ENCODE data around the gene CEP41. TPM values are rescaled to one million over a fixed set of nuclear protein-coding genes. Genes with fewer than 3 reads are reported as not detected.

CEP41 gene
- total and polyA plus RNA-seq, 10 of the 15 experiments (the other 5 are each of a cell fraction or from before 2014, with no cell fraction given) = 11.4 to 43.0 (median 24.7) TPM

DNA sequence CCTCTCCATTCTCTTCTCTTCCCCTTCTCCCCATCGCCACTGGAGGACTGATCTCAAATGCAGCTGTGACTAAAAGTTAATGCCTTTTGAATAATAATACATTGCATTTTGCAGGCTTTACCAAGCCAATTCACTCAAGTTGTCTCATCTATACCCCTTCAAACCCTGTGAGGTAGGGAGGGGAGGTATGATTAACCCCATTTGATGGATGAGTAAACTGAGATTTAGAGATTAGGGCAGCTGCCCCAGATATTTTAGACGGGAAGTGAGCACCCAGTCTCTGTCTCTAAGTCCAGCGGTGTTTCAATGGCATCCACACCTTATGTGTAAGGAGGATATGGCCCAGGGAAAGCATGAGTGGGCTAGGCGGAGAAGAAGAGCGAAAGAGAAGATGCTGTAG, 95.1 kb downstream of the CEP41 start:
- no peak overlapping the region for H3K4me3 ChIP-seq
- H3K9me3 ChIP-seq (replicated peaks; ENCODE audit: control insufficient read depth, insufficient read depth, low read length) = no peaks in the 10 kb centered on the region
- H3K27ac ChIP-seq (ENCODE audit: control insufficient read depth, insufficient read depth) = no peak overlapping the region
- DNase-seq (ENCODE audit: low read depth, low spot score) (no peak), ATAC-seq (no peak), FAIRE-seq (no peak)
- ChIA-PET POLR2A (interaction anchor here (1.1 kb wide), 1 partner anchor 10 kb away, joined by 3 read pairs; no protein-coding TSS in a partner anchor), SMC1A (ENCODE audit: uncharacterized antibody, unreplicated experiment) (interaction anchor here (0.7 kb wide), 1 partner anchor 102 kb away, joined by 3 read pairs; no protein-coding TSS in a partner anchor), CTCF (interaction anchor here (0.9 to 1.0 kb wide), 2 partner anchors 11 to 173 kb away, joined by 3 read pairs; no protein-coding TSS in a partner anchor), RAD21 (ENCODE audit: unreplicated experiment) (no interaction called here)
- H3K9ac ChIP-seq (ENCODE audit: control insufficient read depth, insufficient read depth, low read length) = no peak overlapping the region
- in situ Hi-C loops (cut with MboI) = no loop called here
- no peak overlapping the region for H3K4me2 ChIP-seq (ENCODE audit: control insufficient read depth, insufficient read depth)
- H3K36me3 ChIP-seq (ENCODE audit: control insufficient read depth in 2 of 2, insufficient read depth in 2 of 2, low read length in 1 of 2) = no peaks in the 10 kb centered on the region
- no peaks in the 10 kb centered on the region for H3K27me3 ChIP-seq (replicated peaks in 1 of 2; ENCODE audit: control insufficient read depth in 2 of 2, insufficient read depth in 2 of 2, low read length in 1 of 2)
- BruUV-seq (replicated peaks) = no TSS peak
- no peaks in the 10 kb centered on the region for H4K20me1 ChIP-seq (ENCODE audit: control insufficient read depth, insufficient read depth)
- WGBS (ENCODE audit: insufficient coverage, insufficient replicate concordance, low lambda C conversion rate, missing lambda C conversion rate) = 48% methylated on average over 4 of the region's 5 CpGs
- H3K4me1 ChIP-seq (ENCODE audit: control insufficient read depth, insufficient read depth, low read length) = peaks cover 10% of the 10 kb centered on the region
- intact Hi-C loops (cut with micrococcal nuclease; ENCODE audit: unreplicated experiment) = no loop called here
- no peaks in the 10 kb centered on the region for H3K79me2 ChIP-seq (ENCODE audit: control insufficient read depth, insufficient read depth, low read length)
- no peak overlapping the region for H2AFZ ChIP-seq (ENCODE audit: control insufficient read depth, low read depth, low read length)
- TF ChIP-seq, protein P1, sequence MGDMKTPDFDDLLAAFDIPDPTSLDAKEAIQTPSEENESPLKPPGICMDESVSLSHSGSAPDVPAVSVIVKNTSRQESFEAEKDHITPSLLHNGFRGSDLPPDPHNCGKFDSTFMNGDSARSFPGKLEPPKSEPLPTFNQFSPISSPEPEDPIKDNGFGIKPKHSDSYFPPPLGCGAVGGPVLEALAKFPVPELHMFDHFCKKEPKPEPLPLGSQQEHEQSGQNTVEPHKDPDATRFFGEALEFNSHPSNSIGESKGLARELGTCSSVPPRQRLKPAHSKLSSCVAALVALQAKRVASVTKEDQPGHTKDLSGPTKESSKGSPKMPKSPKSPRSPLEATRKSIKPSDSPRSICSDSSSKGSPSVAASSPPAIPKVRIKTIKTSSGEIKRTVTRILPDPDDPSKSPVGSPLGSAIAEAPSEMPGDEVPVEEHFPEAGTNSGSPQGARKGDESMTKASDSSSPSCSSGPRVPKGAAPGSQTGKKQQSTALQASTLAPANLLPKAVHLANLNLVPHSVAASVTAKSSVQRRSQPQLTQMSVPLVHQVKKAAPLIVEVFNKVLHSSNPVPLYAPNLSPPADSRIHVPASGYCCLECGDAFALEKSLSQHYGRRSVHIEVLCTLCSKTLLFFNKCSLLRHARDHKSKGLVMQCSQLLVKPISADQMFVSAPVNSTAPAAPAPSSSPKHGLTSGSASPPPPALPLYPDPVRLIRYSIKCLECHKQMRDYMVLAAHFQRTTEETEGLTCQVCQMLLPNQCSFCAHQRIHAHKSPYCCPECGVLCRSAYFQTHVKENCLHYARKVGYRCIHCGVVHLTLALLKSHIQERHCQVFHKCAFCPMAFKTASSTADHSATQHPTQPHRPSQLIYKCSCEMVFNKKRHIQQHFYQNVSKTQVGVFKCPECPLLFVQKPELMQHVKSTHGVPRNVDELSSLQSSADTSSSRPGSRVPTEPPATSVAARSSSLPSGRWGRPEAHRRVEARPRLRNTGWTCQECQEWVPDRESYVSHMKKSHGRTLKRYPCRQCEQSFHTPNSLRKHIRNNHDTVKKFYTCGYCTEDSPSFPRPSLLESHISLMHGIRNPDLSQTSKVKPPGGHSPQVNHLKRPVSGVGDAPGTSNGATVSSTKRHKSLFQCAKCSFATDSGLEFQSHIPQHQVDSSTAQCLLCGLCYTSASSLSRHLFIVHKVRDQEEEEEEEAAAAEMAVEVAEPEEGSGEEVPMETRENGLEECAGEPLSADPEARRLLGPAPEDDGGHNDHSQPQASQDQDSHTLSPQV (IDR thresholded peaks at IDR 0.05) = no peak
- TF ChIP-seq, protein P2, sequence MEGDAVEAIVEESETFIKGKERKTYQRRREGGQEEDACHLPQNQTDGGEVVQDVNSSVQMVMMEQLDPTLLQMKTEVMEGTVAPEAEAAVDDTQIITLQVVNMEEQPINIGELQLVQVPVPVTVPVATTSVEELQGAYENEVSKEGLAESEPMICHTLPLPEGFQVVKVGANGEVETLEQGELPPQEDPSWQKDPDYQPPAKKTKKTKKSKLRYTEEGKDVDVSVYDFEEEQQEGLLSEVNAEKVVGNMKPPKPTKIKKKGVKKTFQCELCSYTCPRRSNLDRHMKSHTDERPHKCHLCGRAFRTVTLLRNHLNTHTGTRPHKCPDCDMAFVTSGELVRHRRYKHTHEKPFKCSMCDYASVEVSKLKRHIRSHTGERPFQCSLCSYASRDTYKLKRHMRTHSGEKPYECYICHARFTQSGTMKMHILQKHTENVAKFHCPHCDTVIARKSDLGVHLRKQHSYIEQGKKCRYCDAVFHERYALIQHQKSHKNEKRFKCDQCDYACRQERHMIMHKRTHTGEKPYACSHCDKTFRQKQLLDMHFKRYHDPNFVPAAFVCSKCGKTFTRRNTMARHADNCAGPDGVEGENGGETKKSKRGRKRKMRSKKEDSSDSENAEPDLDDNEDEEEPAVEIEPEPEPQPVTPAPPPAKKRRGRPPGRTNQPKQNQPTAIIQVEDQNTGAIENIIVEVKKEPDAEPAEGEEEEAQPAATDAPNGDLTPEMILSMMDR (IDR thresholded peaks at IDR 0.05 in 2 of 3, conservative IDR thresholded peaks at IDR 0.05 in 1 of 3; ENCODE audit: control insufficient read depth in 2 of 3, extremely low read depth in 1 of 3, insufficient read depth in 1 of 3, low read depth in 3 of 3, low read length in 3 of 3) = no peak
- TF ChIP-seq, protein P3, sequence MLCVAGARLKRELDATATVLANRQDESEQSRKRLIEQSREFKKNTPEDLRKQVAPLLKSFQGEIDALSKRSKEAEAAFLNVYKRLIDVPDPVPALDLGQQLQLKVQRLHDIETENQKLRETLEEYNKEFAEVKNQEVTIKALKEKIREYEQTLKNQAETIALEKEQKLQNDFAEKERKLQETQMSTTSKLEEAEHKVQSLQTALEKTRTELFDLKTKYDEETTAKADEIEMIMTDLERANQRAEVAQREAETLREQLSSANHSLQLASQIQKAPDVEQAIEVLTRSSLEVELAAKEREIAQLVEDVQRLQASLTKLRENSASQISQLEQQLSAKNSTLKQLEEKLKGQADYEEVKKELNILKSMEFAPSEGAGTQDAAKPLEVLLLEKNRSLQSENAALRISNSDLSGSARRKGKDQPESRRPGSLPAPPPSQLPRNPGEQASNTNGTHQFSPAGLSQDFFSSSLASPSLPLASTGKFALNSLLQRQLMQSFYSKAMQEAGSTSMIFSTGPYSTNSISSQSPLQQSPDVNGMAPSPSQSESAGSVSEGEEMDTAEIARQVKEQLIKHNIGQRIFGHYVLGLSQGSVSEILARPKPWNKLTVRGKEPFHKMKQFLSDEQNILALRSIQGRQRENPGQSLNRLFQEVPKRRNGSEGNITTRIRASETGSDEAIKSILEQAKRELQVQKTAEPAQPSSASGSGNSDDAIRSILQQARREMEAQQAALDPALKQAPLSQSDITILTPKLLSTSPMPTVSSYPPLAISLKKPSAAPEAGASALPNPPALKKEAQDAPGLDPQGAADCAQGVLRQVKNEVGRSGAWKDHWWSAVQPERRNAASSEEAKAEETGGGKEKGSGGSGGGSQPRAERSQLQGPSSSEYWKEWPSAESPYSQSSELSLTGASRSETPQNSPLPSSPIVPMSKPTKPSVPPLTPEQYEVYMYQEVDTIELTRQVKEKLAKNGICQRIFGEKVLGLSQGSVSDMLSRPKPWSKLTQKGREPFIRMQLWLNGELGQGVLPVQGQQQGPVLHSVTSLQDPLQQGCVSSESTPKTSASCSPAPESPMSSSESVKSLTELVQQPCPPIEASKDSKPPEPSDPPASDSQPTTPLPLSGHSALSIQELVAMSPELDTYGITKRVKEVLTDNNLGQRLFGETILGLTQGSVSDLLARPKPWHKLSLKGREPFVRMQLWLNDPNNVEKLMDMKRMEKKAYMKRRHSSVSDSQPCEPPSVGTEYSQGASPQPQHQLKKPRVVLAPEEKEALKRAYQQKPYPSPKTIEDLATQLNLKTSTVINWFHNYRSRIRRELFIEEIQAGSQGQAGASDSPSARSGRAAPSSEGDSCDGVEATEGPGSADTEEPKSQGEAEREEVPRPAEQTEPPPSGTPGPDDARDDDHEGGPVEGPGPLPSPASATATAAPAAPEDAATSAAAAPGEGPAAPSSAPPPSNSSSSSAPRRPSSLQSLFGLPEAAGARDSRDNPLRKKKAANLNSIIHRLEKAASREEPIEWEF (IDR thresholded peaks at IDR 0.05; ENCODE audit: insufficient replicate concordance, low read depth, low read length) = no peak
- TF ChIP-seq BRCA1 (IDR thresholded peaks at IDR 0.05; ENCODE audit: low read depth, low read length) (no peak), DPF2 (IDR thresholded peaks at IDR 0.05) (no peak), BHLHE40 (IDR thresholded peaks at IDR 0.05; ENCODE audit: borderline replicate concordance in 1 of 2, low read depth in 2 of 2, low read length in 1 of 2) (no peak), SMAD5 (IDR thresholded peaks at IDR 0.05; ENCODE audit: low read depth) (no peak), EP300 (IDR thresholded peaks at IDR 0.05; ENCODE audit: borderline replicate concordance in 1 of 2, control insufficient read depth in 1 of 2, low read depth in 2 of 2, low read length in 2 of 2) (no peak), SMC3 (IDR thresholded peaks at IDR 0.05; ENCODE audit: borderline replicate concordance, low read length) (no peak)

Data from GM12878 (cell line).